ENCODE results near the gene CFAP20DC.

- TF ChIP-seq CTCF (IDR thresholded peaks at IDR 0.05; ENCODE audit: insufficient read depth, low read depth, low read length) (no peak), EZH2 (IDR thresholded peaks at IDR 0.05; ENCODE audit: insufficient read depth, low read length) (no peak)
Measured at GRCh38 chr3:58723173-58723572, 326.7 kb downstream of the CFAP20DC start.
